MM.1S (cell line): ENCODE results near the gene NPLOC4.

Source experiments
- DNase-seq: peaks from one replicate; pipeline ENCODE4 v3.0.0-alpha.2; 2015
- H2AFZ ChIP-seq: fragments of 300-600 bp; sonication (generic); 2 replicates; pipeline ENCODE4 v1.6.0; 2016; ENCODE audit warnings: antibody characterized with exemption, low read length
- H3F3A ChIP-seq: fragments of 300-600 bp; sonication (generic); 2 replicates; pipeline ENCODE4 v1.6.1; 2016; ENCODE audit warnings: mild to moderate bottlenecking, antibody characterized with exemption, low read length, moderate library complexity, mixed read lengths; ENCODE audit not compliant: insufficient read depth
- H3K27ac ChIP-seq: fragments of 300-600 bp; sonication (generic); 2 replicates; pipeline ENCODE4 v1.5.1; 2016; ENCODE audit warnings: mild to moderate bottlenecking, low read length
- H3K27me3 ChIP-seq: fragments of 300-600 bp; sonication (generic); replicated peaks from 2 replicates; pipeline ENCODE4 v1.6.0; 2016; ENCODE audit warnings: low read length; ENCODE audit not compliant: insufficient read depth
- H3K36me3 ChIP-seq: fragments of 300-600 bp; sonication (generic); replicated peaks from 2 replicates; pipeline ENCODE4 v1.6.1; 2016; ENCODE audit warnings: mild to moderate bottlenecking, low read length, mixed read lengths; ENCODE audit not compliant: insufficient read depth
- H3K4me1 ChIP-seq: fragments of 300-600 bp; sonication (generic); 2 replicates; pipeline ENCODE4 v1.6.1; 2016; ENCODE audit warnings: low read length, mixed read lengths
- H3K4me2 ChIP-seq: fragments of 300-600 bp; sonication (generic); 2 replicates; pipeline ENCODE4 v1.6.0; 2016; ENCODE audit warnings: low read depth, low read length
- H3K4me3 ChIP-seq: fragments of 300-600 bp; sonication (generic); 2 replicates; pipeline ENCODE4 v1.5.1; 2016; ENCODE audit warnings: low read length, mixed read lengths
- H3K79me2 ChIP-seq: fragments of 300-600 bp; sonication (generic); 2 replicates; pipeline ENCODE4 v1.6.1; 2016; ENCODE audit warnings: mixed run types, low read length, mixed read lengths
- H3K9ac ChIP-seq: fragments of 300-600 bp; sonication (generic); 2 replicates; pipeline ENCODE4 v1.6.1; 2016; ENCODE audit warnings: low read length, mixed read lengths
- H3K9me2 ChIP-seq: fragments of 300-600 bp; sonication (generic); replicated peaks from 2 replicates; pipeline ENCODE4 v1.6.1; 2016; ENCODE audit warnings: mild to moderate bottlenecking, low read length, mixed read lengths; ENCODE audit not compliant: insufficient read depth
- H3K9me3 ChIP-seq: fragments of 300-600 bp; sonication (generic); replicated peaks from 2 replicates; pipeline ENCODE4 v1.6.1; 2016; ENCODE audit warnings: mild to moderate bottlenecking, low read length, mixed read lengths; ENCODE audit not compliant: insufficient read depth
- H4K20me1 ChIP-seq: fragments of 300-600 bp; sonication (generic); 2 replicates; pipeline ENCODE4 v1.6.1; 2016; ENCODE audit warnings: mild to moderate bottlenecking, low read length, moderate library complexity, mixed read lengths; ENCODE audit not compliant: insufficient read depth
- EZH2 ChIP-seq: fragments of 300-600 bp; sonication (generic); optimal IDR thresholded peaks from 2 replicates; pipeline ENCODE3; 2017; ENCODE audit warnings: low read depth, mild to moderate bottlenecking, antibody characterized with exemption, low read length, mixed read lengths
- EZH2phosphoT487 ChIP-seq: fragments of 300-600 bp; sonication (generic); IDR thresholded peaks from 2 replicates; pipeline ENCODE4 v1.6.1; 2018; ENCODE audit warnings: antibody characterized with exemption, low read length
- TF ChIP-seq, protein P1 (sequence below): fragments of 300-600 bp; sonication (generic); IDR thresholded peaks from 2 replicates; pipeline ENCODE4 v1.5.1; 2016; ENCODE audit warnings: antibody characterized with exemption, low read length, mixed read lengths

NPLOC4 gene

DNA sequence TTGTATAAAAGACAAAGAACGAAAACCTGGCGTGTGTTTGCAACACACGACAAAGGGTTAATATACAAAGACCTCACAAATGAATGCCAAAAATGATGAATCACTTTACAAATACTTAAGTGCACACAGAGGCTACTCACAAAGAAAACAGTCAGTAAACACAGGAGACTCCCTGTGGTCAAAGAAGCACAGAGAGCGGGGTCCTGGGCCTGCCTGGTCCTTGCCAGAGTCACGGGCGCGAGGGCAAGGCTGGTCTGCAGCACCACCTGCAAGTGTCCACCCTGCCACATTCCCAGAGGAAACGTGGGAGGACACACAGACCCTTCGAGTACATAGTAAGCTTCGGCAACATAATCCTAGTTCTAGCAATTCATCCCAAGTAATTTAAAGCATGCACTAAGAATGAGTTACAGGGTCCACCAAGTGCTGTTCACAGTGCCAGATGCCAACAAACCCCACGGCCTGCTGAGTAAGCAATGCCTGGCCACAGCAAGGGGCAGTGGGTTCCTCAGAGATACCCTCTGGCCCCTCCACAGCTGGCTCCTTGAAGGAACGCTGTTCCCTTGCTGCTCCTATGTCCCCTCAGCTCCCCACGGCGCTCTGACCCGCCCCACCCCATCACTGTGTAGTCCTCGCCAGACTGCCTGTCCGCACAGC lies 60.2 kb downstream of the NPLOC4 start:
- Histone ChIP-seq H3K4me2 (no peak overlapping the region), H2AFZ (no peak overlapping the region), H3K9me3 (no peaks in the 10 kb centered on the region), H3K79me2 (peaks cover 54% of the 10 kb centered on the region), H3K4me3 (no peak overlapping the region), H3K27me3 (no peaks in the 10 kb centered on the region), H3K4me1 (no peaks in the 10 kb centered on the region), H3F3A (no peaks in the 10 kb centered on the region), H3K27ac (no peak overlapping the region), H4K20me1 (no peaks in the 10 kb centered on the region), H3K9ac (no peak overlapping the region), H3K36me3 (no peaks in the 10 kb centered on the region), H3K9me2 (no peaks in the 10 kb centered on the region)
- TF ChIP-seq EZH2phosphoT487, result no peak
- no peak for TF ChIP-seq EZH2
- TF ChIP-seq, protein P1, sequence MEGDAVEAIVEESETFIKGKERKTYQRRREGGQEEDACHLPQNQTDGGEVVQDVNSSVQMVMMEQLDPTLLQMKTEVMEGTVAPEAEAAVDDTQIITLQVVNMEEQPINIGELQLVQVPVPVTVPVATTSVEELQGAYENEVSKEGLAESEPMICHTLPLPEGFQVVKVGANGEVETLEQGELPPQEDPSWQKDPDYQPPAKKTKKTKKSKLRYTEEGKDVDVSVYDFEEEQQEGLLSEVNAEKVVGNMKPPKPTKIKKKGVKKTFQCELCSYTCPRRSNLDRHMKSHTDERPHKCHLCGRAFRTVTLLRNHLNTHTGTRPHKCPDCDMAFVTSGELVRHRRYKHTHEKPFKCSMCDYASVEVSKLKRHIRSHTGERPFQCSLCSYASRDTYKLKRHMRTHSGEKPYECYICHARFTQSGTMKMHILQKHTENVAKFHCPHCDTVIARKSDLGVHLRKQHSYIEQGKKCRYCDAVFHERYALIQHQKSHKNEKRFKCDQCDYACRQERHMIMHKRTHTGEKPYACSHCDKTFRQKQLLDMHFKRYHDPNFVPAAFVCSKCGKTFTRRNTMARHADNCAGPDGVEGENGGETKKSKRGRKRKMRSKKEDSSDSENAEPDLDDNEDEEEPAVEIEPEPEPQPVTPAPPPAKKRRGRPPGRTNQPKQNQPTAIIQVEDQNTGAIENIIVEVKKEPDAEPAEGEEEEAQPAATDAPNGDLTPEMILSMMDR, result no peak
- DNase-seq, result no peak

GRCh38 chr17:81575836-81576235 lies 61.1 kb downstream of the NPLOC4 start:
- DNase-seq, result no peak
- Histone ChIP-seq H3K27me3 (no peaks in the 10 kb centered on the region), H3K4me3 (no peak overlapping the region), H3K36me3 (no peaks in the 10 kb centered on the region), H3K4me2 (no peak overlapping the region), H4K20me1 (no peaks in the 10 kb centered on the region), H3K4me1 (no peaks in the 10 kb centered on the region), H3K9ac (no peak overlapping the region), H3K79me2 (peaks cover 49% of the 10 kb centered on the region), H2AFZ (no peak overlapping the region), H3K9me3 (no peaks in the 10 kb centered on the region), H3F3A (no peaks in the 10 kb centered on the region), H3K27ac (no peak overlapping the region), H3K9me2 (no peaks in the 10 kb centered on the region)
- TF ChIP-seq, protein P1, result no peak
- TF ChIP-seq EZH2 (no peak), EZH2phosphoT487 (no peak)

DNA sequence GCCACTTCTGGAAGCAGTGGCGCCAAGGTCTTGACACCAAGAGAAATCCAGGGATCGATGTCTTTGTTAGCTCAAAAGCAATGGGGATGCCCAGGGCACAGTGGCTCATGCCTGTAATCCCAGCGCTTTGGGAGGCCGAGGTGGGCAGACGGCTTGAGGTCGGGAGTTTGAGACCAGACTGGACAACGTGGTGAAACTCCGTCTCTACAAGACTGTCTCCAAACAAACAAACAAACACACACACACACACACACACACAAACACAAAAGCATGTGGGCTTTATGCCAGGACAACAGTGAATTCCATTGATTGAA lies 62.3 kb downstream of the NPLOC4 start:
- Histone ChIP-seq H3F3A (no peaks in the 10 kb centered on the region), H3K4me1 (no peaks in the 10 kb centered on the region), H4K20me1 (no peaks in the 10 kb centered on the region), H3K9me3 (no peaks in the 10 kb centered on the region), H3K36me3 (0 out of 2 replicates have a peak, but pooled peaks cover 5% of the 10 kb centered on the region), H3K27ac (no peak overlapping the region), H3K4me3 (no peak overlapping the region), H2AFZ (no peak overlapping the region), H3K9ac (no peak overlapping the region), H3K27me3 (no peaks in the 10 kb centered on the region), H3K4me2 (no peak overlapping the region), H3K9me2 (no peaks in the 10 kb centered on the region), H3K79me2 (peaks cover 36% of the 10 kb centered on the region)
- DNase-seq, result no peak
- TF ChIP-seq EZH2phosphoT487 (no peak), EZH2 (no peak)
- TF ChIP-seq, protein P1, result no peak
